ENCODE data around the gene KLF4.

- no peak for TF ChIP-seq POLR2A (IDR thresholded peaks at IDR 0.05)
- TF ChIP-seq, protein P1, sequence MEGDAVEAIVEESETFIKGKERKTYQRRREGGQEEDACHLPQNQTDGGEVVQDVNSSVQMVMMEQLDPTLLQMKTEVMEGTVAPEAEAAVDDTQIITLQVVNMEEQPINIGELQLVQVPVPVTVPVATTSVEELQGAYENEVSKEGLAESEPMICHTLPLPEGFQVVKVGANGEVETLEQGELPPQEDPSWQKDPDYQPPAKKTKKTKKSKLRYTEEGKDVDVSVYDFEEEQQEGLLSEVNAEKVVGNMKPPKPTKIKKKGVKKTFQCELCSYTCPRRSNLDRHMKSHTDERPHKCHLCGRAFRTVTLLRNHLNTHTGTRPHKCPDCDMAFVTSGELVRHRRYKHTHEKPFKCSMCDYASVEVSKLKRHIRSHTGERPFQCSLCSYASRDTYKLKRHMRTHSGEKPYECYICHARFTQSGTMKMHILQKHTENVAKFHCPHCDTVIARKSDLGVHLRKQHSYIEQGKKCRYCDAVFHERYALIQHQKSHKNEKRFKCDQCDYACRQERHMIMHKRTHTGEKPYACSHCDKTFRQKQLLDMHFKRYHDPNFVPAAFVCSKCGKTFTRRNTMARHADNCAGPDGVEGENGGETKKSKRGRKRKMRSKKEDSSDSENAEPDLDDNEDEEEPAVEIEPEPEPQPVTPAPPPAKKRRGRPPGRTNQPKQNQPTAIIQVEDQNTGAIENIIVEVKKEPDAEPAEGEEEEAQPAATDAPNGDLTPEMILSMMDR (IDR thresholded peaks at IDR 0.05): peak; percentile 56 to 84 (median 75)
Measured at GRCh38 chr9:107465467-107466451, 23.8 kb downstream of the KLF4 start.
